ENCODE measurements around the gene SLC37A3. TPM values are rescaled to one million over a fixed set of nuclear protein-coding genes. Genes with fewer than 3 reads are reported as not detected.

Gene SLC37A3
- polyA plus RNA-seq (2013, experiment 1 of 2) = 34.5 TPM
- polyA plus RNA-seq (2013, experiment 2 of 2) = 33.0 TPM

- H2BK15ac ChIP-seq (ENCODE audit: low read depth, poor library complexity, severe bottlenecking) = peak within 1 kb of the TSS; percentile 67
- peak within 1 kb of the TSS; percentile 99 for H2BK120ac ChIP-seq (ENCODE audit: low read depth, low read length)
- no peaks in the 10 kb centered on the region for H3K27me3 ChIP-seq (ENCODE audit: control insufficient read depth in 1 of 2, insufficient read depth in 1 of 2, low read length in 2 of 2)
- peak within 1 kb of the TSS; percentile 79 for H4K91ac ChIP-seq (ENCODE audit: low read length)
- H3K9ac ChIP-seq (ENCODE audit: low read length) = peak within 1 kb of the TSS; percentile 94
- peak within 1 kb of the TSS; percentile 82 for H4K8ac ChIP-seq (ENCODE audit: low read length)
- H3K23ac ChIP-seq (ENCODE audit: low read length in 2 of 2) = peak within 1 kb of the TSS in 1 of 2 experiments; percentile 94
- H3K36me3 ChIP-seq (ENCODE audit: control insufficient read depth in 1 of 2, insufficient read depth in 2 of 2, low read depth in 1 of 2, low read length in 2 of 2) = peaks cover 0 to 3% of the 10 kb centered on the region in 2 experiments
- peak within 1 kb of the TSS; percentile 90 to 92 for H3K18ac ChIP-seq (ENCODE audit: low read depth in 1 of 2, low read length in 2 of 2)
- DNase-seq = peak; percentile 88
- peaks cover 14% of the 10 kb centered on the region for H3K4me1 ChIP-seq (ENCODE audit: control insufficient read depth, insufficient read depth, low read depth, low read length)
- H3K4ac ChIP-seq (ENCODE audit: low read depth in 1 of 2, low read length in 2 of 2) = peak within 1 kb of the TSS in 1 of 2 experiments; percentile 90
- peak within 1 kb of the TSS; percentile 97 for H3K4me2 ChIP-seq (ENCODE audit: low read length, poor library complexity, severe bottlenecking)
- H2BK12ac ChIP-seq (ENCODE audit: low read length in 2 of 2) = peak within 1 kb of the TSS in 1 of 2 experiments; percentile 10
- peak within 1 kb of the TSS; percentile 7 for H3K27ac ChIP-seq (ENCODE audit: low read length, poor library complexity, severe bottlenecking)
- H2AFZ ChIP-seq (ENCODE audit: low read depth, low read length) = peak within 1 kb of the TSS; percentile 83
- WGBS = under 1% methylated on average over 40 of the region's 66 CpGs
- H3K79me1 ChIP-seq (replicated peaks; ENCODE audit: low read length, poor library complexity, severe bottlenecking) = peaks cover 8% of the 10 kb centered on the region
- H2AK5ac ChIP-seq (ENCODE audit: low read length, severe bottlenecking) = peak within 1 kb of the TSS; percentile 89
- no peaks in the 10 kb centered on the region for H3K9me3 ChIP-seq (ENCODE audit: control insufficient read depth, low read length)
- H3K4me3 ChIP-seq (ENCODE audit: insufficient read depth in 1 of 2, low read depth in 1 of 2, low read length in 2 of 2) = peak within 1 kb of the TSS; percentile 95 to 97
- H2BK5ac ChIP-seq (ENCODE audit: low read depth, low read length, poor library complexity, severe bottlenecking) = no peak within 1 kb of the TSS
- H3K14ac ChIP-seq (ENCODE audit: low read length in 2 of 2) = peak within 1 kb of the TSS; percentile 80 to 83
Observed at GRCh38 chr7:140397784-140398750, at the start of gene SLC37A3. Gene SLC37A3, minus strand, starts transcription at chr7:140398530. Its CDS starts 16,004 bp downstream, at chr7:140382526.

GRCh38 chr7:140447841-140448240 is 49.5 kb upstream of the SLC37A3 start:
- 97% methylated on average over 4 of the region's 7 CpGs for WGBS
- H3K36me3 ChIP-seq (ENCODE audit: control insufficient read depth in 1 of 2, insufficient read depth in 2 of 2, low read depth in 1 of 2, low read length in 2 of 2) = peaks cover 3 to 13% of the 10 kb centered on the region in 2 experiments
- H3K4me3 ChIP-seq (ENCODE audit: insufficient read depth in 1 of 2, low read depth in 1 of 2, low read length in 2 of 2) = no peak overlapping the region

GRCh38 chr7:140446467-140446866 is 48.1 kb upstream of the SLC37A3 start:
- Histone ChIP-seq H3K23ac (ENCODE audit: low read length in 2 of 2) (no peak overlapping the region), H2AFZ (ENCODE audit: low read depth, low read length) (no peak overlapping the region), H3K9ac (ENCODE audit: low read length) (no peak overlapping the region), H4K8ac (ENCODE audit: low read length) (no peak overlapping the region), H3K27me3 (ENCODE audit: control insufficient read depth in 1 of 2, insufficient read depth in 1 of 2, low read length in 2 of 2) (no peaks in the 10 kb centered on the region), H2BK5ac (ENCODE audit: low read depth, low read length, poor library complexity, severe bottlenecking) (no peak overlapping the region), H2BK120ac (ENCODE audit: low read depth, low read length) (no peak overlapping the region), H3K14ac (ENCODE audit: low read length in 2 of 2) (no peak overlapping the region), H2BK15ac (ENCODE audit: low read depth, poor library complexity, severe bottlenecking) (no peak overlapping the region), H3K4ac (ENCODE audit: low read depth in 1 of 2, low read length in 2 of 2) (no peak overlapping the region), H3K4me2 (ENCODE audit: low read length, poor library complexity, severe bottlenecking) (no peak overlapping the region), H3K18ac (ENCODE audit: low read depth in 1 of 2, low read length in 2 of 2) (no peak overlapping the region), H3K9me3 (ENCODE audit: control insufficient read depth, low read length) (no peaks in the 10 kb centered on the region), H2AK5ac (ENCODE audit: low read length, severe bottlenecking) (no peak overlapping the region), H3K4me3 (ENCODE audit: insufficient read depth in 1 of 2, low read depth in 1 of 2, low read length in 2 of 2) (no peak overlapping the region), H3K4me1 (ENCODE audit: control insufficient read depth, insufficient read depth, low read depth, low read length) (peaks cover 1% of the 10 kb centered on the region), H4K91ac (ENCODE audit: low read length) (no peak overlapping the region), H2BK12ac (ENCODE audit: low read length in 2 of 2) (no peak overlapping the region), H3K36me3 (ENCODE audit: control insufficient read depth in 1 of 2, insufficient read depth in 2 of 2, low read depth in 1 of 2, low read length in 2 of 2) (peaks cover 3 to 9% of the 10 kb centered on the region in 2 experiments), H3K79me1 (replicated peaks; ENCODE audit: low read length, poor library complexity, severe bottlenecking) (peaks cover 2% of the 10 kb centered on the region), H3K27ac (ENCODE audit: low read length, poor library complexity, severe bottlenecking) (no peak overlapping the region)
- WGBS = 97% methylated on average over 11 of the region's 11 CpGs
- no peak for DNase-seq

More at GRCh38 chr7:140447841-140448240, 49.5 kb upstream of the SLC37A3 start:
- DNase-seq = no peak
- H2BK5ac ChIP-seq (ENCODE audit: low read depth, low read length, poor library complexity, severe bottlenecking) = no peak overlapping the region
- H3K4me2 ChIP-seq (ENCODE audit: low read length, poor library complexity, severe bottlenecking) = no peak overlapping the region
- H3K23ac ChIP-seq (ENCODE audit: low read length in 2 of 2) = no peak overlapping the region
- no peak overlapping the region for H2BK15ac ChIP-seq (ENCODE audit: low read depth, poor library complexity, severe bottlenecking)
- H3K4me1 ChIP-seq (ENCODE audit: control insufficient read depth, insufficient read depth, low read depth, low read length) = peaks cover 1% of the 10 kb centered on the region
- no peak overlapping the region for H2AK5ac ChIP-seq (ENCODE audit: low read length, severe bottlenecking)
- no peaks in the 10 kb centered on the region for H3K27me3 ChIP-seq (ENCODE audit: control insufficient read depth in 1 of 2, insufficient read depth in 1 of 2, low read length in 2 of 2)
- no peak overlapping the region for H3K14ac ChIP-seq (ENCODE audit: low read length in 2 of 2)
- H3K27ac ChIP-seq (ENCODE audit: low read length, poor library complexity, severe bottlenecking) = no peak overlapping the region
- no peak overlapping the region for H3K9ac ChIP-seq (ENCODE audit: low read length)
- H4K91ac ChIP-seq (ENCODE audit: low read length) = no peak overlapping the region
- no peak overlapping the region for H4K8ac ChIP-seq (ENCODE audit: low read length)
- H2BK120ac ChIP-seq (ENCODE audit: low read depth, low read length) = no peak overlapping the region
- no peak overlapping the region for H2BK12ac ChIP-seq (ENCODE audit: low read length in 2 of 2)
- no peaks in the 10 kb centered on the region for H3K9me3 ChIP-seq (ENCODE audit: control insufficient read depth, low read length)
- H3K79me1 ChIP-seq (replicated peaks; ENCODE audit: low read length, poor library complexity, severe bottlenecking) = peaks cover 4% of the 10 kb centered on the region
- no peak overlapping the region for H2AFZ ChIP-seq (ENCODE audit: low read depth, low read length)
- H3K4ac ChIP-seq (ENCODE audit: low read depth in 1 of 2, low read length in 2 of 2) = no peak overlapping the region
- H3K18ac ChIP-seq (ENCODE audit: low read depth in 1 of 2, low read length in 2 of 2) = no peak overlapping the region

GRCh38 chr7:140441519-140441918 is 43.2 kb upstream of the SLC37A3 start:
- H3K4me2 ChIP-seq (ENCODE audit: low read length, poor library complexity, severe bottlenecking) = no peak overlapping the region
- no peak for DNase-seq
- no peak overlapping the region for H4K91ac ChIP-seq (ENCODE audit: low read length)
- H3K27me3 ChIP-seq (ENCODE audit: control insufficient read depth in 1 of 2, insufficient read depth in 1 of 2, low read length in 2 of 2) = no peaks in the 10 kb centered on the region
- H3K4me3 ChIP-seq (ENCODE audit: insufficient read depth in 1 of 2, low read depth in 1 of 2, low read length in 2 of 2) = no peak overlapping the region
- 96% methylated on average over 2 of the region's 2 CpGs for WGBS
- no peak overlapping the region for H2AFZ ChIP-seq (ENCODE audit: low read depth, low read length)
- no peak overlapping the region for H2BK12ac ChIP-seq (ENCODE audit: low read length in 2 of 2)
- H2BK120ac ChIP-seq (ENCODE audit: low read depth, low read length) = no peak overlapping the region
- peaks cover 1% of the 10 kb centered on the region for H3K4me1 ChIP-seq (ENCODE audit: control insufficient read depth, insufficient read depth, low read depth, low read length)
- H3K23ac ChIP-seq (ENCODE audit: low read length in 2 of 2) = no peak overlapping the region
- no peak overlapping the region for H3K4ac ChIP-seq (ENCODE audit: low read depth in 1 of 2, low read length in 2 of 2)
- no peak overlapping the region for H4K8ac ChIP-seq (ENCODE audit: low read length)
- no peak overlapping the region for H2AK5ac ChIP-seq (ENCODE audit: low read length, severe bottlenecking)
- no peaks in the 10 kb centered on the region for H3K79me1 ChIP-seq (replicated peaks; ENCODE audit: low read length, poor library complexity, severe bottlenecking)
- H3K27ac ChIP-seq (ENCODE audit: low read length, poor library complexity, severe bottlenecking) = no peak overlapping the region
- H2BK15ac ChIP-seq (ENCODE audit: low read depth, poor library complexity, severe bottlenecking) = no peak overlapping the region
- H3K9ac ChIP-seq (ENCODE audit: low read length) = no peak overlapping the region
- no peak overlapping the region for H2BK5ac ChIP-seq (ENCODE audit: low read depth, low read length, poor library complexity, severe bottlenecking)
- H3K14ac ChIP-seq (ENCODE audit: low read length in 2 of 2) = no peak overlapping the region
- no peak overlapping the region for H3K18ac ChIP-seq (ENCODE audit: low read depth in 1 of 2, low read length in 2 of 2)
- no peaks in the 10 kb centered on the region for H3K9me3 ChIP-seq (ENCODE audit: control insufficient read depth, low read length)
- H3K36me3 ChIP-seq (ENCODE audit: control insufficient read depth in 1 of 2, insufficient read depth in 2 of 2, low read depth in 1 of 2, low read length in 2 of 2) = no peaks in the 10 kb centered on the region

All from mesenchymal stem cell (in vitro differentiated cells and primary cell).